Measurements from ENCODE around the gene PIGH.
"Not testable (repeated sequence)": the region's sequence is repeated elsewhere in the genome, so short reads cannot be mapped to it uniquely, and the experiment has no call there.

PIGH gene

DNA sequence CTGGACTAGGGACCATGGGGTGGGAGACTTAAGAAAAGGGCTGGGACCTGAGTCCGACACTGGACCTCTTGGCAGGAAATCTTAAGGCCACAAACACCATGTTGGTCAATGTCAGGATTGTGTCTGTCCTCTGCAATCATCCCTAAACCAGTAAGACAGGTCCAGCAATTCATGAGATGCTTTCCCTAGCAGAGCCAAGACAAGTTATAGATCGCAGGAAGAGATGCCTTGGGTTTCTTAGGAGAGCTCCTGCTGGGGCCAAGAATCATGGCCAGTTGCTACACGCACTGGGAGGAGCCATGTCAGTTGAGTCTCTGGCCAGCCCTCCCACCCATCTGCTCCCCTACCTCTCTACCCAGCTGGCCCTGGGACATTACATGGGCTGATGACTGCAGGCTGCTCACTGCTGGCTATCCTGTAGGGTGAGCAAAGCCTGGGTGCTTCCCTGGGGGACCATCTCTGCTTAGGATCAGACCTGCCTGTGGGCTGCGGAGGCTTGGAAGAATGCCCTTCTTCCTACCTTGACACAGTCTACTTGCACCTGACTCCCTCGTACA lies 52.8 kb downstream of the PIGH start:
- DNase-seq = no peak

- DNase-seq = no peak
These were observed 55.5 kb downstream of the PIGH start for GRCh38 chr14:67544590-67544989.

DNA sequence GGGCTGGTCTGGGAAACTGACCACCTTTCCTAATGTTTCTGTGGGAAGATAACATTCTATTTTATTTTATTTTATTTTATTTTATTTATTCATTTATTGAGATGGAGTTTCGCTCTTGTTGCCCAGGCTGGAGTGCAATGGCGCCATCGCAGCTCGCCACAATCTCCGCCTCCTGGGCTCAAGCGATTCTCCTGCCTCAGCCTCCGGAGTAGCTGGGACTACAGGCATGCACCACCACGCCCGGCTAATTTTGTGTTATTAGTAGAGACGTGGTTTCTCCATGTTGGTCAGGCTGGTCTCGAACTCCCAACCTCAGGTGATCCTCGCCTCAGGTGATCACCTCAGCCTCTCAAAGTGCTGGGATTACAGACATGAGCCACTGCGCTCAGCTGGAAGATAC lies 57.4 kb downstream of the PIGH start:
- not testable (repeated sequence) for DNase-seq

DNA sequence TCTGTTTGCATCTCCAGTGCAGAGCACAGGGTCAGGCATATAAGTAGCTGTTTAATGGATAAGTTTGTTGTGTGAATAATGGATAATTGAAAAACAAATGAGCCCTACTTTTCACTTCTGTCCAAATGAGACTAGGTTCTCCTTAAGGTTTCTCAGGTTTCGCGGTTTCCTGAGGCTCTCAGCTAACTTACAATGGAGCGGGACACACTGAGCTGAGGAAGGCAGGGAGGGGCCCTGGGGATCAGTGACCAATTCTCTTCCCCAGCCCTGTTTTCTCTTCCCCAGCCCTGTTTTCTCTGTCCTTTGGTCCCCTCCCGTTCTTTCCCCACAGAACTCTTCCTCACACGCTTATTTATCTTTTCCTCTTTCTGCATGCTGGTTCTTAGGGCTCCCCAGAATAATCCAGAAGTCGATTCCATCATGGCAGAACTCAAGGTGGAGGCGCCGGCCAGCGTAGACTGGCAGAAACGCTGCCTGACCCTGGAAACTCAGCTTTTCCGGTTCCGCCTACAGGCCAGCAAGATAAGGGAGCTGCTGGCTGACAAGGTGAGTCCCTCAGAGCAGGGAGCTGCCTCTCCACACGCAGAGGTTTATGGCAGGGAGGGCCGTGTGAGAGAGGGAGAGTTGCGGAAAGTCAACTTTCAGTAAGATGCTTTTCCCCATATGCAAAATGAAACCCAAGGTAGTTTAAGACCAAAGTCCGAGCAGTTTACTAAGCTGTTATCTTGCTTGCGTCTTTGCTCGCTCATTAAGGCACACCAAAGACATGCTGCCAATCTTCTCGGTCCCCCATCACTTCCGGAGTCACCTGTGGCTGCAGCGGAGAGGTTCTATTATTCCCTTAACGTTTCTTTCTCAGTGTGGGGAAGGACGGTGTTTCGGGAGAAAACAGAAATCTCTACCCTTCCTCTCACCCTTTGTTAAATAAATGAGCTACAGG lies 58.4 kb downstream of the PIGH start:
- DNase-seq = no peak
